ENCODE results near the gene PALS1. TPM values are rescaled to one million over a fixed set of nuclear protein-coding genes. Genes with fewer than 3 reads are reported as not detected.

Gene PALS1
- total RNA-seq, 1 experiment from 2014 or later = 18.0 TPM

DNA sequence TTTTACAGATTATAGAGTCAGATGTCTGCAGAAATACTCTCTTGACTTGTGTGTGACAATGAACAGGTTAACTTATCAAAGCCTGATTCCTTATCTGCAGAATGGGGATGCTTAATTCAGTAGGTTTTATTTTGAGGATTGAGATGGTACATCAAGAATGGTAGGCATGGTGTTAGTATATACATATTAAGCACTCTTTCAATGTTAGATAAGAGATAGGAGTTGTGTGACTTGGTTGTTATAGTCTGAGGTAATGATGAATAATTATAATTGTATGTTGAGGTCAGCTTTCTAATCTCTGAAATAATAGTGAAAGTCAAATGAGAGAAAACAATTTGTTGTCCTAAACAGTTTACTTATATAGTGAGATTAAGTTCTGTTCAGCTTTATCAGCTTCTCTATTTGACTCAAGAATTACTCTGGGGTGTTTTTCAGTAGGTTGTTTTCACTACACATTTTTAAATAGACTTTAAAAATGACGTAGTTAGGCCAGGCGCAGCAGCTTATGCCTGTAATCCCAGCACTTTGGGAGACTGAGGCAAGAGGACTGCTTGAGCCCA, 11.9 kb downstream of the PALS1 start:
- DNase-seq (ENCODE audit: low read depth, low spot score) (no peak), ATAC-seq (no peak)
- H3K4me2 ChIP-seq (ENCODE audit: low read length) = no peak overlapping the region
- H2AFZ ChIP-seq (ENCODE audit: low read depth, low read length, poor library complexity, severe bottlenecking) = no peak overlapping the region
- H3K36me3 ChIP-seq (ENCODE audit: control insufficient read depth in 1 of 2, insufficient read depth in 2 of 2, low read length in 2 of 2) = no peaks in the 10 kb centered on the region
- H3K4me1 ChIP-seq (ENCODE audit: control insufficient read depth in 1 of 2, insufficient read depth in 2 of 2, low read length in 2 of 2) = peaks cover 13 to 35% of the 10 kb centered on the region in 2 experiments
- no TSS peak for BruUV-seq (replicated peaks)
- H3K27me3 ChIP-seq (ENCODE audit: insufficient read depth, low read length) = no peaks in the 10 kb centered on the region
- CTCF ChIA-PET = no interaction called here
- H3K9ac ChIP-seq (ENCODE audit: low read length) = no peak overlapping the region
- POLR2A ChIA-PET = no interaction called here
- intact Hi-C loops (cut with micrococcal nuclease) = no loop called here
- no peak overlapping the region for H3K4me3 ChIP-seq (replicated peaks in 1 of 2; ENCODE audit: low read depth in 1 of 2, low read length in 2 of 2)
- no peaks in the 10 kb centered on the region for H3K9me3 ChIP-seq (ENCODE audit: control insufficient read depth in 1 of 2, insufficient read depth in 1 of 2, low read depth in 1 of 2, low read length in 2 of 2)
- H3K27ac ChIP-seq (ENCODE audit: low read depth, low read length) = no peak overlapping the region
- TF ChIP-seq EZH2 (IDR thresholded peaks at IDR 0.05) (no peak), SIN3A (IDR thresholded peaks at IDR 0.05; ENCODE audit: low read depth) (no peak), ELF1 (IDR thresholded peaks at IDR 0.05; ENCODE audit: borderline replicate concordance, low read depth) (no peak), REST (IDR thresholded peaks at IDR 0.05; ENCODE audit: low read depth) (no peak), EZH2phosphoT487 (IDR thresholded peaks at IDR 0.05; ENCODE audit: borderline replicate concordance) (no peak), EGR1 (IDR thresholded peaks at IDR 0.05; ENCODE audit: low read depth) (no peak), ZNF274 (IDR thresholded peaks at IDR 0.05; ENCODE audit: low read depth, low read length) (no peak), YY1 (IDR thresholded peaks at IDR 0.05; ENCODE audit: extremely low read depth, insufficient replicate concordance, low read depth, low read length) (no peak), POLR2A (IDR thresholded peaks at IDR 0.05; ENCODE audit: borderline replicate concordance, extremely low read depth, insufficient read depth, insufficient read length) (no peak), POLR2AphosphoS5 (IDR thresholded peaks at IDR 0.05; ENCODE audit: low read depth, low read length) (no peak), ZBTB33 (IDR thresholded peaks at IDR 0.05; ENCODE audit: extremely low read depth, insufficient replicate concordance, low read length) (no peak), MAX (IDR thresholded peaks at IDR 0.05) (no peak), CBX3 (IDR thresholded peaks at IDR 0.05; ENCODE audit: low read depth) (no peak), CEBPB (IDR thresholded peaks at IDR 0.05; ENCODE audit: low read depth) (no peak), JUND (IDR thresholded peaks at IDR 0.05) (no peak), ATF3 (IDR thresholded peaks at IDR 0.05) (no peak), SP1 (IDR thresholded peaks at IDR 0.05; ENCODE audit: low read depth) (no peak), ZFX (IDR thresholded peaks at IDR 0.05) (no peak)
- TF ChIP-seq, protein P1, sequence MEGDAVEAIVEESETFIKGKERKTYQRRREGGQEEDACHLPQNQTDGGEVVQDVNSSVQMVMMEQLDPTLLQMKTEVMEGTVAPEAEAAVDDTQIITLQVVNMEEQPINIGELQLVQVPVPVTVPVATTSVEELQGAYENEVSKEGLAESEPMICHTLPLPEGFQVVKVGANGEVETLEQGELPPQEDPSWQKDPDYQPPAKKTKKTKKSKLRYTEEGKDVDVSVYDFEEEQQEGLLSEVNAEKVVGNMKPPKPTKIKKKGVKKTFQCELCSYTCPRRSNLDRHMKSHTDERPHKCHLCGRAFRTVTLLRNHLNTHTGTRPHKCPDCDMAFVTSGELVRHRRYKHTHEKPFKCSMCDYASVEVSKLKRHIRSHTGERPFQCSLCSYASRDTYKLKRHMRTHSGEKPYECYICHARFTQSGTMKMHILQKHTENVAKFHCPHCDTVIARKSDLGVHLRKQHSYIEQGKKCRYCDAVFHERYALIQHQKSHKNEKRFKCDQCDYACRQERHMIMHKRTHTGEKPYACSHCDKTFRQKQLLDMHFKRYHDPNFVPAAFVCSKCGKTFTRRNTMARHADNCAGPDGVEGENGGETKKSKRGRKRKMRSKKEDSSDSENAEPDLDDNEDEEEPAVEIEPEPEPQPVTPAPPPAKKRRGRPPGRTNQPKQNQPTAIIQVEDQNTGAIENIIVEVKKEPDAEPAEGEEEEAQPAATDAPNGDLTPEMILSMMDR (IDR thresholded peaks at IDR 0.05 in 2 of 3, conservative IDR thresholded peaks at IDR 0.05 in 1 of 3; ENCODE audit: borderline replicate concordance in 1 of 3, insufficient read depth in 1 of 3, low read depth in 2 of 3, low read length in 2 of 3) = no peak
- peaks cover 80% of the 10 kb centered on the region for H3K79me2 ChIP-seq (ENCODE audit: insufficient read depth, low read length)
- no peaks in the 10 kb centered on the region for H4K20me1 ChIP-seq (ENCODE audit: insufficient read depth)
- H3K9me2 ChIP-seq (ENCODE audit: insufficient read depth) = no peaks in the 10 kb centered on the region
- RAD21 ChIA-PET (ENCODE audit: low non-redundant PET in 1 of 2, low total read pairs in 2 of 2, uncharacterized antibody in 2 of 2, unreplicated experiment in 2 of 2) = no interaction called here

Data from HCT116 (cell line).